ENCODE data around the gene PLB1. TPM values are rescaled to one million over a fixed set of nuclear protein-coding genes. Genes with fewer than 3 reads are reported as not detected.

Gene PLB1
- total and polyA plus RNA-seq, 2 experiments from 2014 or later: 0.06 to 0.21 TPM

- TF ChIP-seq, protein P1, sequence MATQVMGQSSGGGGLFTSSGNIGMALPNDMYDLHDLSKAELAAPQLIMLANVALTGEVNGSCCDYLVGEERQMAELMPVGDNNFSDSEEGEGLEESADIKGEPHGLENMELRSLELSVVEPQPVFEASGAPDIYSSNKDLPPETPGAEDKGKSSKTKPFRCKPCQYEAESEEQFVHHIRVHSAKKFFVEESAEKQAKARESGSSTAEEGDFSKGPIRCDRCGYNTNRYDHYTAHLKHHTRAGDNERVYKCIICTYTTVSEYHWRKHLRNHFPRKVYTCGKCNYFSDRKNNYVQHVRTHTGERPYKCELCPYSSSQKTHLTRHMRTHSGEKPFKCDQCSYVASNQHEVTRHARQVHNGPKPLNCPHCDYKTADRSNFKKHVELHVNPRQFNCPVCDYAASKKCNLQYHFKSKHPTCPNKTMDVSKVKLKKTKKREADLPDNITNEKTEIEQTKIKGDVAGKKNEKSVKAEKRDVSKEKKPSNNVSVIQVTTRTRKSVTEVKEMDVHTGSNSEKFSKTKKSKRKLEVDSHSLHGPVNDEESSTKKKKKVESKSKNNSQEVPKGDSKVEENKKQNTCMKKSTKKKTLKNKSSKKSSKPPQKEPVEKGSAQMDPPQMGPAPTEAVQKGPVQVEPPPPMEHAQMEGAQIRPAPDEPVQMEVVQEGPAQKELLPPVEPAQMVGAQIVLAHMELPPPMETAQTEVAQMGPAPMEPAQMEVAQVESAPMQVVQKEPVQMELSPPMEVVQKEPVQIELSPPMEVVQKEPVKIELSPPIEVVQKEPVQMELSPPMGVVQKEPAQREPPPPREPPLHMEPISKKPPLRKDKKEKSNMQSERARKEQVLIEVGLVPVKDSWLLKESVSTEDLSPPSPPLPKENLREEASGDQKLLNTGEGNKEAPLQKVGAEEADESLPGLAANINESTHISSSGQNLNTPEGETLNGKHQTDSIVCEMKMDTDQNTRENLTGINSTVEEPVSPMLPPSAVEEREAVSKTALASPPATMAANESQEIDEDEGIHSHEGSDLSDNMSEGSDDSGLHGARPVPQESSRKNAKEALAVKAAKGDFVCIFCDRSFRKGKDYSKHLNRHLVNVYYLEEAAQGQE (IDR thresholded peaks at IDR 0.05; ENCODE audit: unreplicated experiment): no peak
- TF ChIP-seq CTCF (conservative IDR thresholded peaks at IDR 0.05; ENCODE audit: low read depth in 2 of 2): no peak
- TF ChIP-seq CREB1 (CRISPR knock-in tag; IDR thresholded peaks at IDR 0.05; ENCODE audit: low read depth): no peak
- no peak for TF ChIP-seq EZH2phosphoT487 (IDR thresholded peaks at IDR 0.05; ENCODE audit: unreplicated experiment)
These were observed 20.7 kb upstream of the PLB1 start (continued) for GRCh38 chr2:28475088-28475595.

DNA sequence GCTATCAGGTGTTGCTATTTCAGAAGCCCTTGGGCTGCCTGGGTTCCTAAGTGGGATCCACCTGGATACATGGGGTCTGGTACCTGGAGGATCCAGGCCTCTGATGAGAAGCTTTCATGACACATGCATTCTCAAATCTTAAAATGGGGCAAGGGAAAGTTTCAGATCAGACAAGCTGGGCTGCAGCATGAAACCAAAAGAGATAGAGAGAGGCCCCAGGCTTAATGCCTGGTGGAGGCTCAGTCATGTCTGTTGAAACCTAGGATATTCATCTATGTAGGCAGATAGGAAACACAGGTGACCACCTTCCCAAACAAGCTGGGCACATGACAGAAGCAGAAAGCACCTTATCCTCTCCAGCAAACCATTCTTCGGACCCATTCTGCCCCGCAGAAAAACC is 18.8 kb upstream of the PLB1 start:
- H3K27me3 Mint-ChIP-seq (ENCODE audit: insufficient read depth, low read depth, poor library complexity): peaks cover 5% of the 10 kb centered on the region
- H3K27ac Mint-ChIP-seq: no peak overlapping the region
- no peak overlapping the region for H3K4me3 Mint-ChIP-seq
- ATAC-seq (no peak), DNase-seq (ENCODE audit: low spot score) (no peak)
- H3K4me3 ChIP-seq: no peak overlapping the region
- no peaks in the 10 kb centered on the region; the same call in 2 of the 3 replicates for H3K4me1 Mint-ChIP-seq
- H2AFZ ChIP-seq: no peak overlapping the region
- H4K20me1 ChIP-seq (replicated peaks; ENCODE audit: insufficient read depth): no peaks in the 10 kb centered on the region
- H3K9me2 ChIP-seq (ENCODE audit: insufficient read depth): 0 out of 2 replicates have a peak, but pooled peaks cover 4% of the 10 kb centered on the region
- H3K9me3 Mint-ChIP-seq: peaks cover 8% of the 10 kb centered on the region
- H3K27ac ChIP-seq (ENCODE audit: low read depth): no peak overlapping the region
- no peaks in the 10 kb centered on the region for H3K79me2 ChIP-seq (replicated peaks; ENCODE audit: insufficient read depth)
- no peak overlapping the region for H3K4me2 ChIP-seq
- no peaks in the 10 kb centered on the region for H3K27me3 ChIP-seq (ENCODE audit: insufficient read depth)
- H3K36me3 ChIP-seq (ENCODE audit: insufficient read depth): no peaks in the 10 kb centered on the region
- no peaks in the 10 kb centered on the region for H3K4me1 ChIP-seq (ENCODE audit: insufficient read depth)
- no peaks in the 10 kb centered on the region; the same call in 1 of the 3 replicates for H3K36me3 Mint-ChIP-seq (ENCODE audit: low read depth)
- no peaks in the 10 kb centered on the region for H3F3A ChIP-seq (replicated peaks; ENCODE audit: low read depth)
- TF ChIP-seq EZH2 (IDR thresholded peaks at IDR 0.05; ENCODE audit: low read depth, unreplicated experiment) (no peak), EZH2phosphoT487 (IDR thresholded peaks at IDR 0.05; ENCODE audit: unreplicated experiment) (no peak), NANOG (IDR thresholded peaks at IDR 0.05; ENCODE audit: borderline replicate concordance) (no peak), POLR2AphosphoS5 (IDR thresholded peaks at IDR 0.05; ENCODE audit: low read depth) (no peak), ZNF331 (CRISPR knock-in tag; IDR thresholded peaks at IDR 0.05; ENCODE audit: low read depth) (no peak), CTCF (conservative IDR thresholded peaks at IDR 0.05; ENCODE audit: low read depth in 2 of 2) (no peak), JUNB (IDR thresholded peaks at IDR 0.05; ENCODE audit: unreplicated experiment) (no peak)
- TF ChIP-seq, protein P1 (IDR thresholded peaks at IDR 0.05; ENCODE audit: unreplicated experiment): no peak
- TF ChIP-seq, protein P2, sequence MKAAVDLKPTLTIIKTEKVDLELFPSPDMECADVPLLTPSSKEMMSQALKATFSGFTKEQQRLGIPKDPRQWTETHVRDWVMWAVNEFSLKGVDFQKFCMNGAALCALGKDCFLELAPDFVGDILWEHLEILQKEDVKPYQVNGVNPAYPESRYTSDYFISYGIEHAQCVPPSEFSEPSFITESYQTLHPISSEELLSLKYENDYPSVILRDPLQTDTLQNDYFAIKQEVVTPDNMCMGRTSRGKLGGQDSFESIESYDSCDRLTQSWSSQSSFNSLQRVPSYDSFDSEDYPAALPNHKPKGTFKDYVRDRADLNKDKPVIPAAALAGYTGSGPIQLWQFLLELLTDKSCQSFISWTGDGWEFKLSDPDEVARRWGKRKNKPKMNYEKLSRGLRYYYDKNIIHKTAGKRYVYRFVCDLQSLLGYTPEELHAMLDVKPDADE (IDR thresholded peaks at IDR 0.05): no peak
